OCI-LY3 (cell line): ENCODE data around the gene EOGT.

Source experiments
- CTCF ChIP-seq: fragments of 200-600, 300-600 bp; sonication (generic); IDR thresholded peaks from 2 replicates; pipeline ENCODE4 v1.5.1; 2014; ENCODE audit warnings: antibody characterized with exemption, low read length, low read depth
- EZH2phosphoT487 ChIP-seq: fragments of 200-600 bp; shearing (Covaris generic); IDR thresholded peaks from 2 replicates; pipeline ENCODE4 v1.6.1; 2018; ENCODE audit warnings: antibody characterized with exemption, mixed run types, low read depth

GRCh38 chr3:68973639-68974038, 39.8 kb downstream of the EOGT start:
- no peak for TF ChIP-seq CTCF
- TF ChIP-seq EZH2phosphoT487 = no peak
